Neuron (in vitro differentiated cells): ENCODE data around the gene CORO2A.
"Not testable (repeated sequence)": the region's sequence is repeated elsewhere in the genome, so short reads cannot be mapped to it uniquely, and the experiment has no call there.

Source experiments
- H2AFZ ChIP-seq: one replicate; pipeline ENCODE4 v1.6.1; 2013; ENCODE audit warnings: low read depth, mild to moderate bottlenecking, inconsistent platforms, low read length, moderate library complexity
- H3K27me3 ChIP-seq: one replicate; pipeline ENCODE4 v1.6.1; 2013; ENCODE audit warnings: low read length; ENCODE audit not compliant: insufficient read depth
- H3K36me3 ChIP-seq: one replicate; pipeline ENCODE4 v1.6.1; 2013; ENCODE audit warnings: low read length; ENCODE audit not compliant: insufficient read depth
- H3K4me1 ChIP-seq: one replicate; pipeline ENCODE4 v1.6.1; 2013; ENCODE audit warnings: low read length; ENCODE audit not compliant: insufficient read depth
- H3K4me3 ChIP-seq: 2 replicates; pipeline ENCODE4 v1.5.1; 2013; ENCODE audit warnings: mild to moderate bottlenecking, low read length, moderate library complexity
- H3K9me3 ChIP-seq: one replicate; pipeline ENCODE4 v1.6.1; 2013; ENCODE audit warnings: low read length

Gene CORO2A

GRCh38 chr9:98132158-98132557 is 60.3 kb downstream of the CORO2A start:
- Histone ChIP-seq H2AFZ (no peak overlapping the region), H3K4me1 (no peaks in the 10 kb centered on the region), H3K9me3 (no peaks in the 10 kb centered on the region), H3K4me3 (no peak overlapping the region), H3K36me3 (no peaks in the 10 kb centered on the region), H3K27me3 (peaks cover 7% of the 10 kb centered on the region)

GRCh38 chr9:98130576-98131228 is 61.7 kb downstream of the CORO2A start:
- H3K4me3 ChIP-seq, result no peak overlapping the region
- no peak overlapping the region for H2AFZ ChIP-seq
- no peaks in the 10 kb centered on the region for H3K4me1 ChIP-seq
- no peaks in the 10 kb centered on the region for H3K9me3 ChIP-seq
- peaks cover 7% of the 10 kb centered on the region for H3K27me3 ChIP-seq
- H3K36me3 ChIP-seq, result no peaks in the 10 kb centered on the region

- not testable (repeated sequence) for H3K4me3 ChIP-seq, H2AFZ ChIP-seq, H3K9me3 ChIP-seq, H3K36me3 ChIP-seq, H3K27me3 ChIP-seq, H3K4me1 ChIP-seq
Measured at GRCh38 chr9:98130060-98130459, 62.4 kb downstream of the CORO2A start.

- Histone ChIP-seq H3K4me1 (no peaks in the 10 kb centered on the region), H3K36me3 (no peaks in the 10 kb centered on the region), H2AFZ (no peak overlapping the region), H3K27me3 (no peaks in the 10 kb centered on the region), H3K4me3 (no peak overlapping the region), H3K9me3 (no peaks in the 10 kb centered on the region)
Measured at GRCh38 chr9:98129451-98129881, 63.0 kb downstream of the CORO2A start.

- Histone ChIP-seq H3K27me3 (no peaks in the 10 kb centered on the region), H2AFZ (no peak overlapping the region), H3K36me3 (no peaks in the 10 kb centered on the region), H3K4me1 (no peaks in the 10 kb centered on the region), H3K9me3 (no peaks in the 10 kb centered on the region), H3K4me3 (no peak overlapping the region)
Measured at GRCh38 chr9:98128316-98128715, 64.1 kb downstream of the CORO2A start.

GRCh38 chr9:98127226-98127625 is 65.2 kb downstream of the CORO2A start:
- Histone ChIP-seq H2AFZ (no peak overlapping the region), H3K4me1 (no peaks in the 10 kb centered on the region), H3K27me3 (peaks cover under 1% of the 10 kb centered on the region), H3K36me3 (no peaks in the 10 kb centered on the region), H3K4me3 (no peak overlapping the region), H3K9me3 (no peaks in the 10 kb centered on the region)

GRCh38 chr9:98124637-98125426 is 67.6 kb downstream of the CORO2A start:
- Histone ChIP-seq H3K9me3 (no peaks in the 10 kb centered on the region), H3K4me1 (no peaks in the 10 kb centered on the region), H3K36me3 (no peaks in the 10 kb centered on the region), H3K4me3 (no peak overlapping the region), H3K27me3 (peaks cover 15% of the 10 kb centered on the region), H2AFZ (no peak overlapping the region)

- not testable (repeated sequence) for H3K4me1 ChIP-seq, H2AFZ ChIP-seq, H3K36me3 ChIP-seq, H3K4me3 ChIP-seq, H3K9me3 ChIP-seq
- peaks cover 20% of the 10 kb centered on the region for H3K27me3 ChIP-seq
Measured at GRCh38 chr9:98124091-98124490, 68.3 kb downstream of the CORO2A start.

- no peak overlapping the region for H3K4me3 ChIP-seq
- H3K4me1 ChIP-seq, result peaks cover 4% of the 10 kb centered on the region
- H2AFZ ChIP-seq, result no peak overlapping the region
- H3K27me3 ChIP-seq, result peaks cover 41% of the 10 kb centered on the region
- no peaks in the 10 kb centered on the region for H3K9me3 ChIP-seq
- no peaks in the 10 kb centered on the region for H3K36me3 ChIP-seq
Measured at GRCh38 chr9:98121058-98121457, 71.4 kb downstream of the CORO2A start.

- peaks cover 4% of the 10 kb centered on the region for H3K4me1 ChIP-seq
- no peak overlapping the region for H3K4me3 ChIP-seq
Measured at GRCh38 chr9:98120476-98120875, 72.0 kb downstream of the CORO2A start.

GRCh38 chr9:98118640-98119601 is 73.5 kb downstream of the CORO2A start, which contains the start of gene TRIM14:
Gene TRIM14 (minus strand): TSS chr9:98119222. CDS start chr9:98119188, 34 bp downstream.
- Histone ChIP-seq H3K4me1 (peaks cover 4% of the 10 kb centered on the region), H3K4me3 (peak within 1 kb of the TSS; percentile 39), H3K9me3 (no peaks in the 10 kb centered on the region), H2AFZ (peak within 1 kb of the TSS; percentile 86), H3K27me3 (peaks cover 41% of the 10 kb centered on the region), H3K36me3 (no peaks in the 10 kb centered on the region)

More at GRCh38 chr9:98120476-98120875, 72.0 kb downstream of the CORO2A start:
- H2AFZ ChIP-seq, result no peak overlapping the region
- no peaks in the 10 kb centered on the region for H3K36me3 ChIP-seq
- no peaks in the 10 kb centered on the region for H3K9me3 ChIP-seq
- H3K27me3 ChIP-seq, result peaks cover 41% of the 10 kb centered on the region

- no peak overlapping the region for H2AFZ ChIP-seq
- H3K4me3 ChIP-seq, result no peak overlapping the region
- H3K27me3 ChIP-seq, result peaks cover 41% of the 10 kb centered on the region
- no peaks in the 10 kb centered on the region for H3K9me3 ChIP-seq
- H3K4me1 ChIP-seq, result peaks cover 4% of the 10 kb centered on the region
- H3K36me3 ChIP-seq, result no peaks in the 10 kb centered on the region
Measured at GRCh38 chr9:98117984-98118639, 74.3 kb downstream of the CORO2A start.
